ENCODE measurements around the gene NFATC1. TPM values are rescaled to one million over a fixed set of nuclear protein-coding genes. Genes with fewer than 3 reads are reported as not detected.

Gene NFATC1
- polyA plus RNA-seq, 2 of the 4 experiments (the other 2 are of a cell fraction): 0.52 to 1.7 TPM

GRCh38 chr18:79531926-79532312, 136.2 kb downstream of the NFATC1 start:
- 8% methylated on average over 4 of the region's 18 CpGs for WGBS (ENCODE audit: missing lambda C conversion rate)
- CTCF ChIA-PET: interaction anchor here (9.1 kb wide), 1 partner anchor 151 kb away, joined by 144 read pairs; no protein-coding TSS in a partner anchor
- POLR2A ChIA-PET: no interaction called here
- ATAC-seq (no peak), DNase-seq (ENCODE audit: low read depth in 1 of 2, low spot score in 1 of 2) (no peak), FAIRE-seq (no peak)
- TF ChIP-seq ELK1 (IDR thresholded peaks at IDR 0.05; ENCODE audit: low read depth, low read length) (no peak), RNF2 (IDR thresholded peaks at IDR 0.05; ENCODE audit: borderline replicate concordance, low read depth) (no peak), RFX5 (IDR thresholded peaks at IDR 0.05) (no peak), HOXA7 (CRISPR knock-in tag; IDR thresholded peaks at IDR 0.05) (no peak), RARB (CRISPR knock-in tag; IDR thresholded peaks at IDR 0.05) (no peak), ESRRA (IDR thresholded peaks at IDR 0.05; ENCODE audit: borderline replicate concordance, low read length) (no peak), TFCP2L1 (CRISPR knock-in tag; IDR thresholded peaks at IDR 0.05) (no peak), CHD4 (IDR thresholded peaks at IDR 0.05; ENCODE audit: borderline replicate concordance) (no peak), BHLHE40 (IDR thresholded peaks at IDR 0.05; ENCODE audit: low read depth, low read length) (no peak), KDM1A (IDR thresholded peaks at IDR 0.05; ENCODE audit: low read depth) (no peak), FOSB (CRISPR knock-in tag; IDR thresholded peaks at IDR 0.05) (no peak)
- Histone ChIP-seq H3K4me1 (no peaks in the 10 kb centered on the region), H3K4me2 (no peak overlapping the region), H3K4me3 (no peak overlapping the region), H3K27ac (no peak overlapping the region), H3K9me3 (no peaks in the 10 kb centered on the region)

GRCh38 chr18:79532313-79533007, 136.7 kb downstream of the NFATC1 start:
- no peak overlapping the region for H3K27ac ChIP-seq
- WGBS (ENCODE audit: missing lambda C conversion rate): 57% methylated on average over 23 of the region's 34 CpGs
- H3K9me3 ChIP-seq: no peaks in the 10 kb centered on the region
- no peaks in the 10 kb centered on the region for H3K4me1 ChIP-seq
- ChIA-PET POLR2A (no interaction called here), CTCF (interaction anchor here (9.1 kb wide), 1 partner anchor 152 kb away, joined by 144 read pairs; no protein-coding TSS in a partner anchor)
- no peak overlapping the region for H3K4me2 ChIP-seq
- no peak for TF ChIP-seq POLR2AphosphoS2 (conservative IDR thresholded peaks at IDR 0.05; ENCODE audit: low read length)
- no peak for TF ChIP-seq CEBPB (IDR thresholded peaks at IDR 0.05)
- no peak for TF ChIP-seq MAFK (IDR thresholded peaks at IDR 0.05; ENCODE audit: partially characterized antibody)
- TF ChIP-seq PHF8 (IDR thresholded peaks at IDR 0.05; ENCODE audit: borderline replicate concordance, low read depth): no peak
- TF ChIP-seq MAZ (IDR thresholded peaks at IDR 0.05; ENCODE audit: borderline replicate concordance, low read depth, low read length): no peak
- TF ChIP-seq FOXS1 (CRISPR knock-in tag; IDR thresholded peaks at IDR 0.05): no peak
- no peak for TF ChIP-seq RAD21 (conservative IDR thresholded peaks at IDR 0.05 in 1 of 2, IDR thresholded peaks at IDR 0.05 in 1 of 2)
- no peak for TF ChIP-seq EHF (CRISPR knock-in tag; IDR thresholded peaks at IDR 0.05)
- FAIRE-seq (no peak), DNase-seq (ENCODE audit: low read depth in 1 of 2, low spot score in 1 of 2) (no peak), ATAC-seq (no peak)
- H3K4me3 ChIP-seq: no peak overlapping the region

GRCh38 chr18:79533146-79533545, 137.4 kb downstream of the NFATC1 start:
- whole genome bisulfite sequencing (ENCODE audit: missing lambda C conversion rate): 30% methylated on average over 2 of the region's 13 CpGs
- no peak overlapping the region for H3K27ac ChIP-seq
- no peaks in the 10 kb centered on the region for H3K4me1 ChIP-seq
- no peak for ATAC-seq
- no peak for FAIRE-seq
- no peak overlapping the region for H3K4me3 ChIP-seq
- ChIA-PET POLR2A (no interaction called here), CTCF (interaction anchor here (9.1 kb wide), 1 partner anchor 153 kb away, joined by 144 read pairs; no protein-coding TSS in a partner anchor)
- no peak overlapping the region for H3K4me2 ChIP-seq
- no peak for DNase-seq (ENCODE audit: low read depth in 1 of 2, low spot score in 1 of 2)
- H3K9me3 ChIP-seq: 0 out of 3 replicates have a peak, but pooled peaks cover 4% of the 10 kb centered on the region
- no peak for TF ChIP-seq ATOH8 (CRISPR knock-in tag; IDR thresholded peaks at IDR 0.05; ENCODE audit: low read depth)
- TF ChIP-seq TFCP2L1 (CRISPR knock-in tag; IDR thresholded peaks at IDR 0.05): no peak
- TF ChIP-seq FOSB (CRISPR knock-in tag; IDR thresholded peaks at IDR 0.05): no peak
- no peak for TF ChIP-seq ZNF302 (CRISPR knock-in tag; IDR thresholded peaks at IDR 0.05)
- TF ChIP-seq HOXB5 (CRISPR knock-in tag; IDR thresholded peaks at IDR 0.05): no peak
- no peak for TF ChIP-seq POLR2AphosphoS2 (conservative IDR thresholded peaks at IDR 0.05; ENCODE audit: low read length)
- TF ChIP-seq RARB (CRISPR knock-in tag; IDR thresholded peaks at IDR 0.05): no peak
- no peak for TF ChIP-seq HOXA7 (CRISPR knock-in tag; IDR thresholded peaks at IDR 0.05)
- no peak for TF ChIP-seq KDM5A (IDR thresholded peaks at IDR 0.05)
- TF ChIP-seq FOSL2 (IDR thresholded peaks at IDR 0.05): no peak
- TF ChIP-seq FOSL2 (CRISPR knock-in tag; IDR thresholded peaks at IDR 0.05): no peak
- no peak for TF ChIP-seq ZC3H11A (IDR thresholded peaks at IDR 0.05)
- TF ChIP-seq BCL3 (IDR thresholded peaks at IDR 0.05): no peak
- TF ChIP-seq FOXS1 (CRISPR knock-in tag; IDR thresholded peaks at IDR 0.05): no peak
- no peak for TF ChIP-seq ELK1 (IDR thresholded peaks at IDR 0.05; ENCODE audit: low read depth, low read length)
- TF ChIP-seq EP300 (IDR thresholded peaks at IDR 0.05): no peak
- TF ChIP-seq MYC (IDR thresholded peaks at IDR 0.05; ENCODE audit: borderline replicate concordance, low read length): no peak
